Endodermal cell (in vitro differentiated cells): ENCODE measurements around the gene GDF7. TPM values are rescaled to one million over a fixed set of nuclear protein-coding genes. Genes with fewer than 3 reads are reported as not detected.

ENCODE experiments used
- DNase-seq: peaks from one replicate; pipeline ENCODE4 v3.0.0-alpha.2; 2017
- H3K27ac ChIP-seq: 2 replicates; pipeline ENCODE4 v1.5.1; 2013; ENCODE audit warnings: mild to moderate bottlenecking, low read depth, low read length, moderate library complexity
- H3K27me3 ChIP-seq: 2 replicates; pipeline ENCODE4 v1.6.1; 2013; ENCODE audit warnings: mild to moderate bottlenecking, low read length, moderate library complexity; ENCODE audit not compliant: insufficient read depth, control insufficient read depth, poor library complexity, severe bottlenecking
- H3K36me3 ChIP-seq: 2 replicates; pipeline ENCODE4 v1.7.0; 2013; ENCODE audit warnings: mild to moderate bottlenecking, low read length, moderate library complexity; ENCODE audit not compliant: control insufficient read depth, insufficient read depth
- H3K4me1 ChIP-seq: one replicate; pipeline ENCODE4 v1.7.0; 2013; ENCODE audit warnings: low read length; ENCODE audit not compliant: control insufficient read depth, insufficient read depth
- H3K4me3 ChIP-seq: 2 replicates; pipeline ENCODE4 v1.5.1; 2013; ENCODE audit warnings: mild to moderate bottlenecking, low read length, moderate library complexity
- H3K9ac ChIP-seq: 2 replicates; pipeline ENCODE4 v1.6.1; 2013; ENCODE audit warnings: mild to moderate bottlenecking, low read length, moderate library complexity; ENCODE audit not compliant: poor library complexity, severe bottlenecking; ENCODE audit errors: extremely low read depth
- H3K9me3 ChIP-seq: 2 replicates; pipeline ENCODE4 v1.6.1; 2013; ENCODE audit warnings: mild to moderate bottlenecking, low read length, moderate library complexity; ENCODE audit not compliant: control insufficient read depth
- H3K27ac Mint-ChIP-seq: 2 replicates; pipeline ENCODE4 v1.8.0; 2020; ENCODE audit warnings: mixed read lengths
- H3K27me3 Mint-ChIP-seq: 2 replicates; pipeline ENCODE4 v1.8.0; 2021; ENCODE audit warnings: mild to moderate bottlenecking, mixed read lengths; ENCODE audit not compliant: insufficient read depth
- H3K36me3 Mint-ChIP-seq: 2 replicates; pipeline ENCODE4 v1.8.0; 2020; ENCODE audit warnings: low read depth, mixed read lengths
- H3K4me1 Mint-ChIP-seq: 2 replicates; pipeline ENCODE4 v1.8.0; 2020; ENCODE audit warnings: mixed read lengths
- H3K4me3 Mint-ChIP-seq: 2 replicates; pipeline ENCODE4 v1.8.0; 2020; ENCODE audit warnings: mild to moderate bottlenecking, moderate library complexity, mixed read lengths
- H3K9me3 Mint-ChIP-seq: 2 replicates; pipeline ENCODE4 v1.8.0; 2020; ENCODE audit warnings: mild to moderate bottlenecking, mixed read lengths
- WGBS, 2 experiments: methylation state at CpG; one replicate each; pipeline versions ENCODE4 v1.1.5 to v1.1.7; 2013; ENCODE audit warnings: missing lambda C conversion rate in 2 of 2, mixed read lengths in 1 of 2; ENCODE audit not compliant: insufficient coverage in 1 of 2, insufficient read length in 1 of 2; 5-methylcytosine and 5-hydroxymethylcytosine counted together
- total RNA-seq, 2 donors: library from RNA; stranded (reverse); fragmentation: NEBNext Ultra II Directional in 1 of 2; extraction: Animal tissue kit (Norgen Biotek cat#: 25700) in 1 of 2; gene quantifications; 2 replicates in 1 of 2; 3 replicates in 1 of 2; pipeline ENCODE4 v1.2.1, GENCODE V29; 2021
- TF ChIP-seq, protein P1 (sequence below): fragments of 200-600 bp; sonication (generic); conservative IDR thresholded peaks from 2 replicates; pipeline ENCODE4 v1.5.0; 2021; ENCODE audit warnings: antibody characterized with exemption, mild to moderate bottlenecking

GDF7 gene
- total RNA-seq, 2 donors from 2014 or later: 0.07 to 0.09 TPM

DNA sequence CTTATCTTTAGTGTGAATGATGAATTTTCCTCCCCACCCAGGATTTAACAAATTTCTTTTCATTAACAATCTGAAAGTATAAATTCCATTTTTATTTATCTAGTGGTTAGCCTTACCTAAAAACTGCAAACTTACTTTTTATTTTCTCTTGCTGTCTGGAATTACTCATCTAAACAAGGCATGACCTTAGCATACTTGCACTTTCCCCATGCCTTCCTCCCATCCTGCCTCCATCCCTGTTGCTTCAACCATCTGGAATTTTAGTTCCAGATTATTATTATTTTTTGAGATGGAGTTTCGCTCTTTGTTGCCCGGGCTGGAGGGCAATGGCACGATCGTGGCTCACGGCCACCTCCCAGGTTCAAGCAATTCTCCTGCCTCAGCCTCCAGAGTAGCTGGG lies 35.6 kb downstream of the GDF7 start:
- DNase-seq: no peak
- Histone ChIP-seq H3K27me3 (no peaks in the 10 kb centered on the region), H3K9ac (no peak overlapping the region), H3K36me3 (peaks cover 23% of the 10 kb centered on the region), H3K27ac (no peak overlapping the region), H3K4me1 (no peaks in the 10 kb centered on the region), H3K9me3 (no peaks in the 10 kb centered on the region), H3K4me3 (no peak overlapping the region)
- H3K4me1 Mint-ChIP-seq: peaks cover 15% of the 10 kb centered on the region
- H3K9me3 Mint-ChIP-seq: no peaks in the 10 kb centered on the region
- no peaks in the 10 kb centered on the region for H3K36me3 Mint-ChIP-seq
- H3K27ac Mint-ChIP-seq: no peak overlapping the region
- H3K27me3 Mint-ChIP-seq: no peaks in the 10 kb centered on the region
- TF ChIP-seq, protein P1, sequence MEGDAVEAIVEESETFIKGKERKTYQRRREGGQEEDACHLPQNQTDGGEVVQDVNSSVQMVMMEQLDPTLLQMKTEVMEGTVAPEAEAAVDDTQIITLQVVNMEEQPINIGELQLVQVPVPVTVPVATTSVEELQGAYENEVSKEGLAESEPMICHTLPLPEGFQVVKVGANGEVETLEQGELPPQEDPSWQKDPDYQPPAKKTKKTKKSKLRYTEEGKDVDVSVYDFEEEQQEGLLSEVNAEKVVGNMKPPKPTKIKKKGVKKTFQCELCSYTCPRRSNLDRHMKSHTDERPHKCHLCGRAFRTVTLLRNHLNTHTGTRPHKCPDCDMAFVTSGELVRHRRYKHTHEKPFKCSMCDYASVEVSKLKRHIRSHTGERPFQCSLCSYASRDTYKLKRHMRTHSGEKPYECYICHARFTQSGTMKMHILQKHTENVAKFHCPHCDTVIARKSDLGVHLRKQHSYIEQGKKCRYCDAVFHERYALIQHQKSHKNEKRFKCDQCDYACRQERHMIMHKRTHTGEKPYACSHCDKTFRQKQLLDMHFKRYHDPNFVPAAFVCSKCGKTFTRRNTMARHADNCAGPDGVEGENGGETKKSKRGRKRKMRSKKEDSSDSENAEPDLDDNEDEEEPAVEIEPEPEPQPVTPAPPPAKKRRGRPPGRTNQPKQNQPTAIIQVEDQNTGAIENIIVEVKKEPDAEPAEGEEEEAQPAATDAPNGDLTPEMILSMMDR: no peak
- H3K4me3 Mint-ChIP-seq: no peak overlapping the region
- 98% methylated on average over 5 of the region's 5 CpGs; no CpG with 5 or more reads in 1 of the 2 experiments for WGBS, 2 experiments

DNA sequence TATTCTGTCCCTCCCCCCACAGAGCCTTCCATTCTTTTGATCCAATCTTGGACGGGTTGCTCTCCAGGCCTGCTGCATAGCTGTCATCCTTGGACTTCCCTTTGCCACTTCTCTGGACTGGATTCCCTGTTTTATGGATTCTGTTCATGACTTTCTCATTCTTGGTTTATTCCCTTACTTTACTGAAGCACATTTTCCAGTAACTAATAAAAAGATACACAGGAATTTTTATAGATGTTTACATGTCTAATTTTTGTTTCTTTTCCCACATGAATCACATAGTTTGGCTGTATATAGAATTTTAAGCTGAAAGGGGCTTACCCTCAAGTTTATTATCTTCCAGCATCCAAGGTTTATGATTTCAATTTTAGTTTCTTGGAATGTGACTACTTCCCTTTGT lies 37.9 kb downstream of the GDF7 start:
- 92 to 98% methylated on average over 1 of the region's 1 CpG for WGBS, 2 experiments

DNA sequence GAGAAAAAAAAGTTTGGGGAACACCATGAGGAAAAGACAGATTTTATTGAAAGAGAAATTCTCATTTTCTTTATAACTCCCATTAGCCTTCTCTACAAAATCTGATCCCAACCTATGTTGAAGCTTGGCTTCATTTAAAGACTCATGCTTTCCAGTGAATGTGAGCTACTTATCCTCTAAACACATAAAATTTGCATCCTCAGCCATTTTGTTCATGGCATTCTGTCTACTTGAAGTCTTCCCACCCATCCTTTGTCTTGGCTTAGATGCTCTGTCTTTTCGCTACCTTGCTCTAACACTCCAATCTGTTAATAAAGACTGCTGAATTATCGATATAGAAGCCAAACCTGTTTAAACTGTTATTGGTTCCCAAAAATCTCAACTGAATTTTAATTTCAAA lies 39.3 kb downstream of the GDF7 start:
- H3K27me3 Mint-ChIP-seq: no peaks in the 10 kb centered on the region
- H3K4me3 Mint-ChIP-seq: no peak overlapping the region
- Histone ChIP-seq H3K27me3 (no peaks in the 10 kb centered on the region), H3K9ac (no peak overlapping the region), H3K4me1 (no peaks in the 10 kb centered on the region), H3K4me3 (no peak overlapping the region), H3K9me3 (peaks cover 5% of the 10 kb centered on the region), H3K36me3 (peaks cover 7% of the 10 kb centered on the region), H3K27ac (no peak overlapping the region)
- WGBS, 2 experiments: 92 to 99% methylated on average over 2 of the region's 2 CpGs
- peaks cover 5% of the 10 kb centered on the region for H3K36me3 Mint-ChIP-seq
- no peak for DNase-seq
- H3K4me1 Mint-ChIP-seq: peaks cover 18% of the 10 kb centered on the region
- H3K27ac Mint-ChIP-seq: no peak overlapping the region
- peaks cover 5% of the 10 kb centered on the region for H3K9me3 Mint-ChIP-seq
- TF ChIP-seq, protein P1: no peak

More for the DNA sequence above, 37.9 kb downstream of the GDF7 start:
- Histone ChIP-seq H3K36me3 (peaks cover 14% of the 10 kb centered on the region), H3K9ac (no peak overlapping the region), H3K4me1 (no peaks in the 10 kb centered on the region), H3K9me3 (peaks cover 5% of the 10 kb centered on the region), H3K4me3 (no peak overlapping the region), H3K27me3 (no peaks in the 10 kb centered on the region), H3K27ac (no peak overlapping the region)
- TF ChIP-seq, protein P1: no peak
- no peak for DNase-seq
- Mint-ChIP-seq H3K4me3 (no peak overlapping the region), H3K27ac (no peak overlapping the region), H3K36me3 (no peaks in the 10 kb centered on the region), H3K27me3 (no peaks in the 10 kb centered on the region), H3K9me3 (no peaks in the 10 kb centered on the region), H3K4me1 (peaks cover 18% of the 10 kb centered on the region)
